HepG2 (cell line): ENCODE data around the gene PLD3. TPM values are rescaled to one million over a fixed set of nuclear protein-coding genes. Genes with fewer than 3 reads are reported as not detected.

Source experiments
- ATAC-seq: fragments of 200-7000 bp; cut with Tn5 transposase; 3 replicates; pipeline ENCODE4 v1.9.1; 2020; ENCODE audit warnings: mild to moderate bottlenecking, moderate library complexity
- BruUV-seq: library from RNA; stranded (reverse); fragments of 400-500 nt; replicated peaks from 2 replicates; lab custom pipeline; 2021; lab: Mats Ljungman, UMichigan
- CTCF ChIA-PET: fragments of 300-600 bp; formaldehyde crosslinking; extraction: SDS; loops from one replicate; lab custom pipeline; 2021; ENCODE audit warnings: low total read pairs, inconsistent platforms, low intra/inter-chr PET ratio; lab: Yijun Ruan, JAX
- POLR2A ChIA-PET: fragments of 350-600 bp; sonication (Branson Sonifier 250); formaldehyde crosslinking; loops from one replicate; lab custom pipeline; 2020; ENCODE audit warnings: antibody characterized with exemption, inconsistent platforms; lab: Yijun Ruan, JAX
- DNase-seq: peaks from one replicate; pipeline ENCODE4 v3.0.0-alpha.2; 2015; ENCODE audit warnings: low spot score
- FAIRE-seq: peaks from 3 replicates; lab custom pipeline; 2011; peaks lifted over from hg19 to GRCh38; lab: Jason Lieb, UNC
- H2AFZ ChIP-seq: one replicate; pipeline ENCODE4 v1.6.1; 2011; ENCODE audit warnings: low read length, inconsistent platforms
- H3K27ac ChIP-seq: fragments of 300-600 bp; 3 replicates; pipeline ENCODE4 v1.8.0; 2011; ENCODE audit warnings: mixed run types, mild to moderate bottlenecking, mixed read lengths, low read length, inconsistent platforms; ENCODE audit not compliant: insufficient read depth; ENCODE audit errors: extremely low read length
- H3K27me3 ChIP-seq, 2 experiments: fragments of 200-600 bp in 1 of 2; 2 replicates in 1 of 2; 3 replicates in 1 of 2; pipeline versions ENCODE4 v1.6.0 to v1.8.0; 2011; ENCODE audit warnings: low read length in 2 of 2, mild to moderate bottlenecking in 2 of 2, moderate library complexity in 2 of 2, inconsistent platforms in 1 of 2; ENCODE audit not compliant: insufficient read depth in 2 of 2, control insufficient read depth in 1 of 2
- H3K36me3 ChIP-seq, 2 experiments: fragments of 200-600 bp in 1 of 2; replicated peaks in 1 of 2; 2 replicates in 1 of 2; 3 replicates in 1 of 2; pipeline versions ENCODE4 v1.5.1 to v1.8.0; 2011; ENCODE audit warnings: low read length in 2 of 2, inconsistent platforms in 1 of 2; ENCODE audit not compliant: insufficient read depth in 2 of 2, control insufficient read depth in 1 of 2
- H3K4me1 ChIP-seq: 2 replicates; pipeline ENCODE4 v1.5.1; 2012; ENCODE audit warnings: low read length, inconsistent platforms; ENCODE audit not compliant: insufficient read depth
- H3K4me2 ChIP-seq: 2 replicates; pipeline ENCODE4 v1.6.0; 2011; ENCODE audit warnings: low read depth, low read length, inconsistent platforms
- H3K4me3 ChIP-seq, 3 experiments: fragments of 200-600 bp in 1 of 3; sonication (generic), shearing (Covaris generic) in 1 of 3; replicated peaks in 1 of 3; 2 replicates each; pipeline ENCODE4 v1.5.1; 2011 to 2016; ENCODE audit warnings: low read length in 3 of 3, inconsistent platforms in 2 of 3, low read depth in 2 of 3, mild to moderate bottlenecking in 2 of 3, control low read depth in 1 of 3, mixed read lengths in 1 of 3; ENCODE audit not compliant: insufficient read depth in 1 of 3
- H3K79me2 ChIP-seq: one replicate; pipeline ENCODE4 v1.6.1; 2011; ENCODE audit warnings: low read length, inconsistent platforms; ENCODE audit not compliant: insufficient read depth
- H3K9ac ChIP-seq: 2 replicates; pipeline ENCODE4 v1.6.0; 2011; ENCODE audit warnings: mild to moderate bottlenecking, low read depth, low read length, inconsistent platforms; ENCODE audit not compliant: insufficient read depth
- H3K9me3 ChIP-seq: 2 replicates; pipeline ENCODE4 v1.5.1; 2012; ENCODE audit warnings: mild to moderate bottlenecking, low read length
- H4K20me1 ChIP-seq: 2 replicates; pipeline ENCODE4 v1.6.0; 2011; ENCODE audit warnings: inconsistent platforms, mild to moderate bottlenecking, low read length, moderate library complexity; ENCODE audit not compliant: insufficient read depth
- DNMT3B ChIP-seq: conservative IDR thresholded peaks from 2 replicates; pipeline ENCODE4 v1.6.1; 2016; ENCODE audit warnings: missing biosample characterization, control low read depth
- GATA4 ChIP-seq: sonication (generic); IDR thresholded peaks from 2 replicates; pipeline ENCODE4 v1.6.1; 2016; ENCODE audit warnings: antibody characterized with exemption, low read depth, borderline replicate concordance
- PAF1 ChIP-seq: IDR thresholded peaks from 2 replicates; pipeline ENCODE4 v1.6.1; 2016; ENCODE audit warnings: missing genetic modification reagents, missing compliant biosample characterization
- PPARG ChIP-seq: conservative IDR thresholded peaks from 2 replicates; pipeline ENCODE4 v1.6.1; 2016; ENCODE audit warnings: missing biosample characterization, missing genetic modification reagents
- SAFB2 ChIP-seq: sonication (generic); formaldehyde crosslinking; IDR thresholded peaks from 2 replicates; pipeline ENCODE4 v1.5.1; 2020; ENCODE audit warnings: missing genetic modification reagents, low read depth, mild to moderate bottlenecking, borderline replicate concordance
- SOX6 ChIP-seq, 2 experiments: fragments of 450-650 bp in 1 of 2; sonication (generic) in 1 of 2; formaldehyde crosslinking in 1 of 2; IDR thresholded peaks; 2 replicates each; pipeline versions ENCODE4 v1.4.0 to v1.6.1; 2017 to 2020; ENCODE audit warnings: antibody characterized with exemption in 1 of 2, mild to moderate bottlenecking in 1 of 2, missing genetic modification reagents in 1 of 2
- YEATS2 ChIP-seq: sonication (generic); formaldehyde crosslinking; IDR thresholded peaks from 2 replicates; pipeline ENCODE4 v1.4.0; 2020; ENCODE audit warnings: missing genetic modification reagents, borderline replicate concordance
- ZNF431 ChIP-seq: sonication (generic); formaldehyde crosslinking; IDR thresholded peaks from 2 replicates; pipeline ENCODE4 v1.9.0; 2022; ENCODE audit warnings: missing genetic modification reagents, low read depth, mild to moderate bottlenecking, borderline replicate concordance
- WGBS: methylation state at CpG from one replicate; pipeline ENCODE4 v1.1.6; 2017; ENCODE audit warnings: low lambda C conversion rate; 5-methylcytosine and 5-hydroxymethylcytosine counted together
- in situ Hi-C: cut with HindIII; loops from 2 replicates; pipeline ENCODE4 v1.10.0; 2017; ENCODE audit warnings: low pct_unique_long_range_greater_than_20kb; ENCODE audit not compliant: extremely low pct_ligation_motif_present
- intact Hi-C: fragments of 100-400 bp; cut with micrococcal nuclease; formaldehyde crosslinking; loops from one replicate; pipeline ENCODE4 v1.10.0; 2022; ENCODE audit not compliant: unreplicated experiment
- polyA plus RNA-seq, 8 experiments: library from polyadenylated mRNA; depleted of rRNA in 3 of 8; stranded (reverse) in 7 of 8; unstranded in 1 of 8; fragments of >200 nt; fragmentation: Illumina TruSeq in 4 of 8; extraction: Trizol in 4 of 8; gene quantifications; 2 replicates each; pipeline versions ENCODE4 v1.2.1 to v1.2.3, GENCODE V29; 2011 to 2016; ENCODE audit warnings: low read depth in 4 of 8, missing spikeins in 1 of 8, mixed read lengths in 1 of 8; ENCODE audit not compliant: insufficient read depth in 1 of 8
- total RNA-seq, 5 experiments: library from RNA; depleted of rRNA; stranded (reverse); fragments of >200 nt; fragmentation: Illumina TruSeq; extraction: Trizol; gene quantifications; 2 replicates each; pipeline ENCODE4 v1.2.3, GENCODE V29; 2016; ENCODE audit warnings: low read depth in 1 of 5
- TF ChIP-seq, protein P1 (sequence below): sonication (generic); formaldehyde crosslinking; IDR thresholded peaks from 2 replicates; pipeline ENCODE4 v1.5.0; 2020; ENCODE audit warnings: mild to moderate bottlenecking, missing genetic modification reagents, borderline replicate concordance
- TF ChIP-seq, protein P2 (sequence below): sonication (generic); formaldehyde crosslinking; IDR thresholded peaks from 2 replicates; pipeline ENCODE4 v1.4.0; 2020; ENCODE audit warnings: missing genetic modification reagents
- TF ChIP-seq, protein P3 (sequence below): sonication (generic); formaldehyde crosslinking; IDR thresholded peaks from 2 replicates; pipeline ENCODE4 v1.4.0; 2020; ENCODE audit warnings: missing genetic modification reagents, borderline replicate concordance
- TF ChIP-seq, protein P4 (sequence below): sonication (generic); formaldehyde crosslinking; IDR thresholded peaks from 2 replicates; pipeline ENCODE4 v1.4.0; 2020; ENCODE audit warnings: mild to moderate bottlenecking, missing genetic modification reagents

Gene PLD3
- total and polyA plus RNA-seq, 2 of the 13 experiments (the other 11 are each of a cell fraction or from before 2014, with no cell fraction given): 45.7 to 164 TPM

GRCh38 chr19:40322951-40323615 is 25.4 kb upstream of the PLD3 start:
- 96% methylated on average over 9 of the region's 15 CpGs for WGBS

More at GRCh38 chr19:40322951-40323615, 25.4 kb upstream of the PLD3 start:
- POLR2A ChIA-PET: no interaction called here
- no peak for DNase-seq
- BruUV-seq: no TSS peak
- no peaks in the 10 kb centered on the region for H3K79me2 ChIP-seq
- CTCF ChIA-PET: no interaction called here
- no peak overlapping the region for H3K27ac ChIP-seq
- H3K9ac ChIP-seq: no peak overlapping the region
- in situ Hi-C loops: no loop called here
- no peaks in the 10 kb centered on the region for H3K9me3 ChIP-seq
- intact Hi-C loops: no loop called here
- no peak for FAIRE-seq
- no peak overlapping the region for H3K4me3 ChIP-seq
- no peaks in the 10 kb centered on the region for H3K4me1 ChIP-seq
- TF ChIP-seq, protein P1, sequence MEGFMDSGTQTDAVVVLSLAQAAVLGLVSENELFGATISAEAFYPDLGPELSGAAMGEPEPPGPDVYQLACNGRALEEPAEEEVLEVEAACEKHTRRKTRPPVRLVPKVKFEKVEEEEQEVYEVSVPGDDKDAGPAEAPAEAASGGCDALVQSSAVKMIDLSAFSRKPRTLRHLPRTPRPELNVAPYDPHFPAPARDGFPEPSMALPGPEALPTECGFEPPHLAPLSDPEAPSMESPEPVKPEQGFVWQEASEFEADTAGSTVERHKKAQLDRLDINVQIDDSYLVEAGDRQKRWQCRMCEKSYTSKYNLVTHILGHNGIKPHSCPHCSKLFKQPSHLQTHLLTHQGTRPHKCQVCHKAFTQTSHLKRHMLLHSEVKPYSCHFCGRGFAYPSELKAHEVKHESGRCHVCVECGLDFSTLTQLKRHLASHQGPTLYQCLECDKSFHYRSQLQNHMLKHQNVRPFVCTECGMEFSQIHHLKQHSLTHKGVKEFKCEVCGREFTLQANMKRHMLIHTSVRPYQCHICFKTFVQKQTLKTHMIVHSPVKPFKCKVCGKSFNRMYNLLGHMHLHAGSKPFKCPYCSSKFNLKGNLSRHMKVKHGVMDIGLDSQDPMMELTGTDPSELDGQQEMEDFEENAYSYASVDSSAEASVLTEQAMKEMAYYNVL (CRISPR knock-in tag): no peak
- no peak for TF ChIP-seq ZNF431
- TF ChIP-seq, protein P2, sequence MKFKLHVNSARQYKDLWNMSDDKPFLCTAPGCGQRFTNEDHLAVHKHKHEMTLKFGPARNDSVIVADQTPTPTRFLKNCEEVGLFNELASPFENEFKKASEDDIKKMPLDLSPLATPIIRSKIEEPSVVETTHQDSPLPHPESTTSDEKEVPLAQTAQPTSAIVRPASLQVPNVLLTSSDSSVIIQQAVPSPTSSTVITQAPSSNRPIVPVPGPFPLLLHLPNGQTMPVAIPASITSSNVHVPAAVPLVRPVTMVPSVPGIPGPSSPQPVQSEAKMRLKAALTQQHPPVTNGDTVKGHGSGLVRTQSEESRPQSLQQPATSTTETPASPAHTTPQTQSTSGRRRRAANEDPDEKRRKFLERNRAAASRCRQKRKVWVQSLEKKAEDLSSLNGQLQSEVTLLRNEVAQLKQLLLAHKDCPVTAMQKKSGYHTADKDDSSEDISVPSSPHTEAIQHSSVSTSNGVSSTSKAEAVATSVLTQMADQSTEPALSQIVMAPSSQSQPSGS (CRISPR knock-in tag): no peak
- TF ChIP-seq PAF1: no peak
- TF ChIP-seq SOX6 (IDR thresholded peaks at IDR 0.05): no peak
- TF ChIP-seq SOX6 (CRISPR knock-in tag; IDR thresholded peaks at IDR 0.05): no peak
- TF ChIP-seq YEATS2 (CRISPR knock-in tag): no peak
- TF ChIP-seq, protein P3, sequence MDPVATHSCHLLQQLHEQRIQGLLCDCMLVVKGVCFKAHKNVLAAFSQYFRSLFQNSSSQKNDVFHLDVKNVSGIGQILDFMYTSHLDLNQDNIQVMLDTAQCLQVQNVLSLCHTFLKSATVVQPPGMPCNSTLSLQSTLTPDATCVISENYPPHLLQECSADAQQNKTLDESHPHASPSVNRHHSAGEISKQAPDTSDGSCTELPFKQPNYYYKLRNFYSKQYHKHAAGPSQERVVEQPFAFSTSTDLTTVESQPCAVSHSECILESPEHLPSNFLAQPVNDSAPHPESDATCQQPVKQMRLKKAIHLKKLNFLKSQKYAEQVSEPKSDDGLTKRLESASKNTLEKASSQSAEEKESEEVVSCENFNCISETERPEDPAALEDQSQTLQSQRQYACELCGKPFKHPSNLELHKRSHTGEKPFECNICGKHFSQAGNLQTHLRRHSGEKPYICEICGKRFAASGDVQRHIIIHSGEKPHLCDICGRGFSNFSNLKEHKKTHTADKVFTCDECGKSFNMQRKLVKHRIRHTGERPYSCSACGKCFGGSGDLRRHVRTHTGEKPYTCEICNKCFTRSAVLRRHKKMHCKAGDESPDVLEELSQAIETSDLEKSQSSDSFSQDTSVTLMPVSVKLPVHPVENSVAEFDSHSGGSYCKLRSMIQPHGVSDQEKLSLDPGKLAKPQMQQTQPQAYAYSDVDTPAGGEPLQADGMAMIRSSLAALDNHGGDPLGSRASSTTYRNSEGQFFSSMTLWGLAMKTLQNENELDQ (CRISPR knock-in tag): no peak
- TF ChIP-seq DNMT3B: no peak
- TF ChIP-seq GATA4: no peak
- TF ChIP-seq PPARG (CRISPR knock-in tag): no peak
- TF ChIP-seq SAFB2 (CRISPR knock-in tag): no peak
- TF ChIP-seq, protein P4, sequence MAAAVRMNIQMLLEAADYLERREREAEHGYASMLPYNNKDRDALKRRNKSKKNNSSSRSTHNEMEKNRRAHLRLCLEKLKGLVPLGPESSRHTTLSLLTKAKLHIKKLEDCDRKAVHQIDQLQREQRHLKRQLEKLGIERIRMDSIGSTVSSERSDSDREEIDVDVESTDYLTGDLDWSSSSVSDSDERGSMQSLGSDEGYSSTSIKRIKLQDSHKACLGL (CRISPR knock-in tag): no peak
- no peak overlapping the region for H3K4me2 ChIP-seq
- H4K20me1 ChIP-seq: no peaks in the 10 kb centered on the region
- H3K27me3 ChIP-seq: no peaks in the 10 kb centered on the region
- ATAC-seq: no peak
- H2AFZ ChIP-seq: no peak overlapping the region
- H3K36me3 ChIP-seq: peaks cover 23 to 53% of the 10 kb centered on the region in 2 experiments
